Central memory CD4-positive, alpha-beta T cell (primary cell): ENCODE measurements around the gene C19orf85.
"Not testable (repeated sequence)": the region's sequence is repeated elsewhere in the genome, so short reads cannot be mapped to it uniquely, and the experiment has no call there.

Experiments used
- DNase-seq: peaks from one replicate; pipeline ENCODE4 v3.0.0; 2022
- total RNA-seq, 3 experiments: gene quantifications; one replicate each; lab custom pipeline; 2026; lab: John Stamatoyannopoulos, UW

C19orf85 gene
- 0 reads per million in 3 experiments for total RNA-seq

GRCh38 chr19:55464662-55465054, at the start of gene C19orf85:
C19orf85 (minus strand) TSS chr19:55464751; CDS start chr19:55464554, 197 bp downstream.
- no peak for DNase-seq

GRCh38 chr19:55508120-55508519, 43.6 kb upstream of the C19orf85 start:
- DNase-seq, result no peak

GRCh38 chr19:55504981-55505380, 40.4 kb upstream of the C19orf85 start:
- DNase-seq, result no peak

- DNase-seq, result no peak
Measured at GRCh38 chr19:55504252-55504603, 39.7 kb upstream of the C19orf85 start.

GRCh38 chr19:55503502-55504251, 39.1 kb upstream of the C19orf85 start:
- DNase-seq, result peak; percentile 88

- DNase-seq, result no peak
Measured at GRCh38 chr19:55503157-55503501, 38.6 kb upstream of the C19orf85 start.

- no peak for DNase-seq
Measured at GRCh38 chr19:55502197-55502952, 37.8 kb upstream of the C19orf85 start.

GRCh38 chr19:55500368-55500952, 35.9 kb upstream of the C19orf85 start:
- DNase-seq, result no peak

- no peak for DNase-seq
Measured at GRCh38 chr19:55498246-55498840, 33.8 kb upstream of the C19orf85 start.

GRCh38 chr19:55497763-55498162, 33.2 kb upstream of the C19orf85 start:
- no peak for DNase-seq

- not testable (repeated sequence) for DNase-seq
Measured at GRCh38 chr19:55496820-55497219, 32.3 kb upstream of the C19orf85 start.

GRCh38 chr19:55495646-55496349, 31.2 kb upstream of the C19orf85 start:
- DNase-seq, result no peak

- no peak for DNase-seq
Measured at GRCh38 chr19:55494172-55494761, 29.7 kb upstream of the C19orf85 start.

GRCh38 chr19:55493645-55494171, 29.2 kb upstream of the C19orf85 start:
- DNase-seq, result no peak

- DNase-seq, result no peak
Measured at GRCh38 chr19:55493052-55493644, 28.6 kb upstream of the C19orf85 start.

GRCh38 chr19:55492362-55492944, 27.9 kb upstream of the C19orf85 start:
- DNase-seq, result no peak

GRCh38 chr19:55491546-55492360, 27.2 kb upstream of the C19orf85 start:
- DNase-seq, result no peak

GRCh38 chr19:55490478-55491432, 26.2 kb upstream of the C19orf85 start:
- no peak for DNase-seq
